Measurements from ENCODE around the gene SRMS. TPM values are rescaled to one million over a fixed set of nuclear protein-coding genes. Genes with fewer than 3 reads are reported as not detected.

SRMS gene
- total and polyA plus RNA-seq, 2 of the 13 experiments (the other 11 are each of a cell fraction or from before 2014, with no cell fraction given): not detected

DNA sequence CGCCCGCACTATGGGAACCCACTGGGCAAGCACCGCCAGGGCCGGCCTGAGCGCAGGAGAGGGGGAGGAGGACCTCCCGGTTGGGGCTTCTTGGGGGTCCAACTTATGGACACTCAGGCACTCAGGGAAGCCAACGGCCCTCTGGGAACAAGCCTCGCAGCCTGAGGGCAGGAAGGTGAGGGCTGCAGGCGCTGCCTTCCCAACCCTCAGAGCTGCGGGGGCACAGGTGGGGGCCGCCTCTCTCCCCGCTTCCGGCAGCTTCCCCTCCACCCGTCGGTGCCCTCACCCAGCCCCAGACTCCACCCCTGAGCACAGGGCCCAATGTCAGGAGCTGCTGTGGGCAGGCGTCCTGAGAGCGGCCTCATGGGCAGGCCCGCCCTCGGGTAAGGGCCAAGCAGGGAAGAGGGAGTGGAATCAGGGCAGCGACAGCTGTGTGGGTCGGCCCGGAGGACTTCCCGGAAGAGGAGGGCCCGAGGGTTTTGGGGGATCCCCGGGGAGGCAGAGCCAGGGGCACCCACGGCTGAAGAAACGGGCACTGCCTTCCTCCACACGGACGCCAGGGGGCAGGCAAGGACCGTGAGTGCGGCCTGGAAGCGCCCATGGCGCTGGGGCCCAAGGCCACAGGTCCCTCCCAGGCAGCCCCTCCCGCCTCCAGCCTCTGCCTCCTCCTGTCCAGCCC lies 9.9 kb downstream of the SRMS start (continued):
- TF ChIP-seq, protein P1, sequence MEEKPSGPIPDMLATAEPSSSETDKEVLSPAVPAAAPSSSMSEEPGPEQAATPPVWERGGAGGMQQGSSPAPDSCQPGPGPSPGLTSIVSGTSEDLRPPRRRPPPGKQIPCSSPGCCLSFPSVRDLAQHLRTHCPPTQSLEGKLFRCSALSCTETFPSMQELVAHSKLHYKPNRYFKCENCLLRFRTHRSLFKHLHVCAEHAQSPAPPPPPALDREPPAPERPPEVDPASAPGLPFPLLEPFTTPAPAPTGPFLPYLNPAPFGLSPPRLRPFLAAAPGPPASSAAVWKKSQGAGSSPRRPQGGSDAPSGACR (CRISPR knock-in tag; IDR thresholded peaks at IDR 0.05): peak; percentile 53; the same call in 1 of the 2 replicates
- TF ChIP-seq MYC (CRISPR knock-in tag; IDR thresholded peaks at IDR 0.05; ENCODE audit: borderline replicate concordance) (peak; percentile 86; the same call in 1 of the 2 replicates), ZNF577 (CRISPR knock-in tag; IDR thresholded peaks at IDR 0.05; ENCODE audit: borderline replicate concordance, low read depth) (no peak), ZNF235 (CRISPR knock-in tag; IDR thresholded peaks at IDR 0.05; ENCODE audit: borderline replicate concordance) (0 out of 2 replicates have a peak, but pooled peaks have one; percentile 63), ISL2 (CRISPR knock-in tag; IDR thresholded peaks at IDR 0.05) (peak; percentile 81), MATR3 (CRISPR knock-in tag; IDR thresholded peaks at IDR 0.05) (no peak), ZNF747 (CRISPR knock-in tag; IDR thresholded peaks at IDR 0.05; ENCODE audit: borderline replicate concordance) (no peak), SRSF4 (IDR thresholded peaks at IDR 0.05; ENCODE audit: low read depth, low read length, poor library complexity, severe bottlenecking) (no peak), ZSCAN31 (CRISPR knock-in tag; IDR thresholded peaks at IDR 0.05; ENCODE audit: low read depth) (peak; percentile 74; the same call in 1 of the 2 replicates), ATF2 (CRISPR knock-in tag; IDR thresholded peaks at IDR 0.05) (peak; percentile 83; the same call in 1 of the 2 replicates), HNRNPL (IDR thresholded peaks at IDR 0.05; ENCODE audit: low read depth, low read length) (peak; percentile 98), LCORL (IDR thresholded peaks at IDR 0.05) (peak; percentile 40; the same call in 1 of the 2 replicates), LCORL (CRISPR knock-in tag; IDR thresholded peaks at IDR 0.05) (peak; percentile 98), GZF1 (CRISPR knock-in tag; IDR thresholded peaks at IDR 0.05) (0 out of 2 replicates have a peak, but pooled peaks have one; percentile 26), PATZ1 (CRISPR knock-in tag; IDR thresholded peaks at IDR 0.05) (peak; percentile 99), ISX (CRISPR knock-in tag; conservative IDR thresholded peaks at IDR 0.05) (no peak), ZNF207 (IDR thresholded peaks at IDR 0.05; ENCODE audit: borderline replicate concordance) (no peak), AKAP8 (CRISPR knock-in tag; IDR thresholded peaks at IDR 0.05) (peak; percentile 84), PHF5A (CRISPR knock-in tag; IDR thresholded peaks at IDR 0.05; ENCODE audit: low read depth, unreplicated experiment) (peak; percentile 65), HOXA3 (CRISPR knock-in tag; IDR thresholded peaks at IDR 0.05) (peak; percentile 90), TCF7 (IDR thresholded peaks at IDR 0.05; ENCODE audit: low read depth) (no peak; the same call in 1 of the 2 replicates), PITX1 (CRISPR knock-in tag; IDR thresholded peaks at IDR 0.05) (0 out of 2 replicates have a peak, but pooled peaks have one; percentile 84), ZNF337 (CRISPR knock-in tag; IDR thresholded peaks at IDR 0.05; ENCODE audit: borderline replicate concordance, low read depth) (0 out of 2 replicates have a peak, but pooled peaks have one; percentile 67), NR1H2 (CRISPR knock-in tag; IDR thresholded peaks at IDR 0.05; ENCODE audit: borderline replicate concordance, low read depth) (no peak)
- TF ChIP-seq, protein P2, sequence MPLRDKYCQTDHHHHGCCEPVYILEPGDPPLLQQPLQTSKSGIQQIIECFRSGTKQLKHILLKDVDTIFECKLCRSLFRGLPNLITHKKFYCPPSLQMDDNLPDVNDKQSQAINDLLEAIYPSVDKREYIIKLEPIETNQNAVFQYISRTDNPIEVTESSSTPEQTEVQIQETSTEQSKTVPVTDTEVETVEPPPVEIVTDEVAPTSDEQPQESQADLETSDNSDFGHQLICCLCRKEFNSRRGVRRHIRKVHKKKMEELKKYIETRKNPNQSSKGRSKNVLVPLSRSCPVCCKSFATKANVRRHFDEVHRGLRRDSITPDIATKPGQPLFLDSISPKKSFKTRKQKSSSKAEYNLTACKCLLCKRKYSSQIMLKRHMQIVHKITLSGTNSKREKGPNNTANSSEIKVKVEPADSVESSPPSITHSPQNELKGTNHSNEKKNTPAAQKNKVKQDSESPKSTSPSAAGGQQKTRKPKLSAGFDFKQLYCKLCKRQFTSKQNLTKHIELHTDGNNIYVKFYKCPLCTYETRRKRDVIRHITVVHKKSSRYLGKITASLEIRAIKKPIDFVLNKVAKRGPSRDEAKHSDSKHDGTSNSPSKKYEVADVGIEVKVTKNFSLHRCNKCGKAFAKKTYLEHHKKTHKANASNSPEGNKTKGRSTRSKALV (CRISPR knock-in tag; IDR thresholded peaks at IDR 0.05): peak; percentile 87; the same call in 1 of the 2 replicates
